HCT116 (cell line): ENCODE results near the gene ARHGDIA.

Source experiments
- CEBPB ChIP-seq: IDR thresholded peaks from 2 replicates; pipeline ENCODE4 v1.6.1; 2012; ENCODE audit warnings: low read depth
- EGR1 ChIP-seq: IDR thresholded peaks from 2 replicates; pipeline ENCODE4 v1.6.1; 2012; ENCODE audit warnings: low read depth
- EZH2 ChIP-seq: fragments of 200-600 bp; sonication (generic); IDR thresholded peaks from 2 replicates; pipeline ENCODE4 v1.6.1; 2017; ENCODE audit warnings: antibody characterized with exemption, mixed run types
- EZH2phosphoT487 ChIP-seq: fragments of 200-600 bp; IDR thresholded peaks from 2 replicates; pipeline ENCODE4 v1.6.1; 2018; ENCODE audit warnings: antibody characterized with exemption, borderline replicate concordance
- JUND ChIP-seq: IDR thresholded peaks from 2 replicates; pipeline ENCODE4 v1.6.1; 2012
- MAX ChIP-seq: IDR thresholded peaks from 2 replicates; pipeline ENCODE4 v1.6.1; 2012
- POLR2A ChIP-seq: IDR thresholded peaks from 2 replicates; pipeline ENCODE4 v1.7.0; 2011; ENCODE audit warnings: borderline replicate concordance; ENCODE audit not compliant: insufficient read depth, insufficient read length; ENCODE audit errors: extremely low read depth
- POLR2AphosphoS5 ChIP-seq: IDR thresholded peaks from 2 replicates; pipeline ENCODE4 v1.6.1; 2011; ENCODE audit warnings: mild to moderate bottlenecking, low read depth, low read length, moderate library complexity
- YY1 ChIP-seq: IDR thresholded peaks from 2 replicates; pipeline ENCODE4 v1.6.1; 2011; ENCODE audit warnings: low read length, low read depth, moderate library complexity, mild to moderate bottlenecking; ENCODE audit not compliant: insufficient replicate concordance; ENCODE audit errors: extremely low read depth
- TF ChIP-seq, protein P1 (sequence below), 3 experiments: fragments of 200-600 bp in 1 of 3; sonication (generic) in 1 of 3; IDR thresholded peaks in 2 of 3; conservative IDR thresholded peaks in 1 of 3; 2 replicates each; pipeline ENCODE4 v1.5.1; 2012 to 2017; ENCODE audit warnings: low read depth in 2 of 3, low read length in 2 of 3, antibody characterized with exemption in 1 of 3, borderline replicate concordance in 1 of 3, control low read depth in 1 of 3, mild to moderate bottlenecking in 1 of 3, mixed read lengths in 1 of 3, mixed run types in 1 of 3, moderate library complexity in 1 of 3; ENCODE audit not compliant: insufficient read depth in 1 of 3

DNA sequence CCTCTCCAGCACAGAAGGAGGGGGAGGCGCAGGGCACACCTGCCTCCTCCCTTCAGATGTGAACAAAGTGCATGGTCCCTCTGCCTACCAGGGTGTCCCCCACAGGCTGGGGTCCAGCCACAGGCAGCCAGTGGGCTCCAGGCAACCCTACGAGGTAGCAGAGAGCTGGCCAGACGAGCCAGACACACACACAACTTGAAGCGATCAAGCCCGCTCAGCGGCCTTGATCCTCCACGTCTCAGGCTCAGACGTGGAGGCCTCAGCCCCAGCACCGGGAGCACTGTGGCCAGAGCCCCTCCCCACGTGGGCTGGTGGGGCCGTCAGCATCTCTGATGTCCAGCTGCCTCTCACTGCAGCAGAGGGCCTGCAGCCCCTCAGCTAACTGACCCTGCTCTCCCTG, 46.5 kb downstream of the ARHGDIA start:
- TF ChIP-seq, protein P1, sequence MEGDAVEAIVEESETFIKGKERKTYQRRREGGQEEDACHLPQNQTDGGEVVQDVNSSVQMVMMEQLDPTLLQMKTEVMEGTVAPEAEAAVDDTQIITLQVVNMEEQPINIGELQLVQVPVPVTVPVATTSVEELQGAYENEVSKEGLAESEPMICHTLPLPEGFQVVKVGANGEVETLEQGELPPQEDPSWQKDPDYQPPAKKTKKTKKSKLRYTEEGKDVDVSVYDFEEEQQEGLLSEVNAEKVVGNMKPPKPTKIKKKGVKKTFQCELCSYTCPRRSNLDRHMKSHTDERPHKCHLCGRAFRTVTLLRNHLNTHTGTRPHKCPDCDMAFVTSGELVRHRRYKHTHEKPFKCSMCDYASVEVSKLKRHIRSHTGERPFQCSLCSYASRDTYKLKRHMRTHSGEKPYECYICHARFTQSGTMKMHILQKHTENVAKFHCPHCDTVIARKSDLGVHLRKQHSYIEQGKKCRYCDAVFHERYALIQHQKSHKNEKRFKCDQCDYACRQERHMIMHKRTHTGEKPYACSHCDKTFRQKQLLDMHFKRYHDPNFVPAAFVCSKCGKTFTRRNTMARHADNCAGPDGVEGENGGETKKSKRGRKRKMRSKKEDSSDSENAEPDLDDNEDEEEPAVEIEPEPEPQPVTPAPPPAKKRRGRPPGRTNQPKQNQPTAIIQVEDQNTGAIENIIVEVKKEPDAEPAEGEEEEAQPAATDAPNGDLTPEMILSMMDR (IDR thresholded peaks at IDR 0.05 in 2 of 3, conservative IDR thresholded peaks at IDR 0.05 in 1 of 3; ENCODE audit: borderline replicate concordance in 1 of 3, insufficient read depth in 1 of 3, low read depth in 2 of 3, low read length in 2 of 3), result no peak
- TF ChIP-seq POLR2AphosphoS5 (no peak), EGR1 (no peak), POLR2A (no peak), EZH2phosphoT487 (no peak), EZH2 (no peak), JUND (no peak), MAX (no peak), CEBPB (no peak), YY1 (no peak)
